ENCODE data around the gene CCSER1.
"Not testable (repeated sequence)": the region's sequence is repeated elsewhere in the genome, so short reads cannot be mapped to it uniquely, and the experiment has no call there.

CCSER1 gene

GRCh38 chr4:91217831-91218403 lies 1090.7 kb downstream of the CCSER1 start:
- FAIRE-seq = not testable (repeated sequence)

GRCh38 chr4:91220315-91220714 lies 1093.1 kb downstream of the CCSER1 start:
- FAIRE-seq = no peak

GRCh38 chr4:91222014-91222413 lies 1094.8 kb downstream of the CCSER1 start:
- no peak for FAIRE-seq

- no peak for FAIRE-seq
Measured at GRCh38 chr4:91226867-91227266, 1099.7 kb downstream of the CCSER1 start.

- no peak for FAIRE-seq
Measured at GRCh38 chr4:91228659-91229058, 1101.5 kb downstream of the CCSER1 start.

- FAIRE-seq = no peak
Measured at GRCh38 chr4:91233164-91233563, 1106.0 kb downstream of the CCSER1 start.

GRCh38 chr4:91243132-91243531 lies 1115.9 kb downstream of the CCSER1 start:
- FAIRE-seq = no peak

GRCh38 chr4:91256043-91256442 lies 1128.8 kb downstream of the CCSER1 start:
- FAIRE-seq = no peak

- no peak for FAIRE-seq
Measured at GRCh38 chr4:91256751-91257150, 1129.6 kb downstream of the CCSER1 start.

- no peak for FAIRE-seq
Measured at GRCh38 chr4:91257721-91258120, 1130.5 kb downstream of the CCSER1 start.

GRCh38 chr4:91258326-91258725 lies 1131.1 kb downstream of the CCSER1 start:
- FAIRE-seq = no peak

GRCh38 chr4:91267543-91267942 lies 1140.3 kb downstream of the CCSER1 start:
- no peak for FAIRE-seq

GRCh38 chr4:91268481-91268880 lies 1141.3 kb downstream of the CCSER1 start:
- not testable (repeated sequence) for FAIRE-seq

- FAIRE-seq = no peak
Measured at GRCh38 chr4:91268913-91269312, 1141.7 kb downstream of the CCSER1 start.

- no peak for FAIRE-seq
Measured at GRCh38 chr4:91279899-91280298, 1152.7 kb downstream of the CCSER1 start.

GRCh38 chr4:91280551-91281290 lies 1153.5 kb downstream of the CCSER1 start:
- FAIRE-seq = no peak

- FAIRE-seq = no peak
Measured at GRCh38 chr4:91282217-91282616, 1155.0 kb downstream of the CCSER1 start.

- FAIRE-seq = no peak
Measured at GRCh38 chr4:91283726-91284230, 1156.6 kb downstream of the CCSER1 start.

- no peak for FAIRE-seq
Measured at GRCh38 chr4:91284480-91284879, 1157.3 kb downstream of the CCSER1 start.

- FAIRE-seq = no peak
Measured at GRCh38 chr4:91285487-91285886, 1158.3 kb downstream of the CCSER1 start.

GRCh38 chr4:91288702-91289311 lies 1161.6 kb downstream of the CCSER1 start:
- FAIRE-seq = no peak

GRCh38 chr4:91298156-91298700 lies 1171.0 kb downstream of the CCSER1 start:
- no peak for FAIRE-seq

- no peak for FAIRE-seq
Measured at GRCh38 chr4:91298824-91299223, 1171.6 kb downstream of the CCSER1 start.

- FAIRE-seq = no peak
Measured at GRCh38 chr4:91302120-91302519, 1174.9 kb downstream of the CCSER1 start.

All from A204.1 (cell line).